ENCODE measurements around the gene MIEF1.
A peak's percentile ranks its signal among the peaks of the same experiment; 100 is the strongest.
"Not testable (repeated sequence)": the region's sequence is repeated elsewhere in the genome, so short reads cannot be mapped to it uniquely, and the experiment has no call there.

The MIEF1 gene

DNA sequence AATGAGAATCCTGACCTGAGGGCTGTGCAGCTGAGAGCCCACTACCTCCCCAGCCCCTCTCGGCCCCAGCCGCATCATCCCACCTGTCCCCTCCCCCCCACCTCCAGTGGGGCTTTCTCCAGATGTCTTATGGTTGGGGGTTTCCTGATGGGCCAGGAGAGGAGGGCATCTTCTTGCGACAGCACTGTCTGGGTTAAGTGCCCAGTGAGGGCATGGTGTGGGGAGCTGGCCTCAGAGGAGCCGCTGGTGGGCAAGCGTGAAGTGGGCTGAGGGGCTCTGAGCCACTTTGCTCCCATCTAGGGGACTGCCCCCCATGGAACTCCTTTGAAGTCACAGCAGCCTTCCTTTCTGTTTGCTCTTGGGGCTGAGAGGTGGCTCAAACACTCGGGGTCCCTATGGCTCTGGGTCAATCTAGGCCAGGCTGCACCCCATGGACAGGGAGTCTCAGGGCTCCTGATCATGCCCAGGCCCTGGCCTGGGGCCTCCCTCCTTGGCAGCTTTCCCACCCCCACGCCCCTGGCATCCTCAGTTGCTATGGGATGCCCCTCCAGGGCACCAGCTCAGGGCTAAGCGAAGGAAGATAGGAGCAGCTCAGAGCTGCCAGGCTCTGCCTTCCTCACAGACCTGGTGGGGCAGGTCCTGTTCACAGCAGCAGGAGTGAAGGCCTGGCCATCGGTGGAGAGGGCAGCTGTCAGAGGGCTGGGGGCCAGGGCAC lies 11.0 kb upstream of the MIEF1 start:
- no peak for DNase-seq

DNA sequence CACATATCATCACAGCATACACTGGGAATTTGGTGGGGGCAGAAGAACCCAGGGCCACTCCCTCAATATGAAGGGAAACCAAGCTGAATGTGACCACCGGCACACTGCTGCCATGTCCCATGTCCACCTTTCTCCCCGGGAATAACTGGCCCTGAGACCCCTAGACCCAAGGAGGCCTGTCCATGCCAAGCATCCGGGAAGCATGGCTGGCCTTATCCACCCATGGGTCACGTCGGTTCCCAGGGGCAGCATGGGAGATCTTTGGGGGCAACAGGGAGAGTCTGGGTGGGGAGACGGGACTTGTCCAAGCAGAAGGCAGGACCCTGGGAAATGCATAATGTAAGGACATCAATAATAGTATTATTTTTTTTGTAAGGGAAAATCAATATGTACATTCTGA lies 10.4 kb upstream of the MIEF1 start:
- DNase-seq, result no peak

DNA sequence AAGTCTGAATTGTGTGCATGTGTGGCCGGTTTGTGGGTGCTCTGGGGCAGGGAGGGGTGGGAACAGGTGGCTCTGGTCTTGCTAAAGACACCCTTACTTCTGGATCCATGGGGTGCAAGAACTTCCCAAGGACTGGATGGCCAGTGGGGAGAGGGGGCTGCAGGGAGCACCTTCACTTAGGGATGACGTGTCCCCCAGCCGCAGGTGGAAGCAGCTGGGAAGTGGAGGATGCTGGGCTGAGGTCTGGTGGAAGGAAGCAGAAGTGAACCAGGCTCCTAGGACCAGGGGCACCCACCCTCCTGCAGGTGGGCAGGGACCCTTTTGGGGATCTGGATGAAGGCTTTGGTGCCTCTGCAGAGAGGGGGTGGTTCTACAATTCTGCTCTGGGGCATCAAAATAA lies 9.9 kb upstream of the MIEF1 start:
- DNase-seq, result no peak

DNA sequence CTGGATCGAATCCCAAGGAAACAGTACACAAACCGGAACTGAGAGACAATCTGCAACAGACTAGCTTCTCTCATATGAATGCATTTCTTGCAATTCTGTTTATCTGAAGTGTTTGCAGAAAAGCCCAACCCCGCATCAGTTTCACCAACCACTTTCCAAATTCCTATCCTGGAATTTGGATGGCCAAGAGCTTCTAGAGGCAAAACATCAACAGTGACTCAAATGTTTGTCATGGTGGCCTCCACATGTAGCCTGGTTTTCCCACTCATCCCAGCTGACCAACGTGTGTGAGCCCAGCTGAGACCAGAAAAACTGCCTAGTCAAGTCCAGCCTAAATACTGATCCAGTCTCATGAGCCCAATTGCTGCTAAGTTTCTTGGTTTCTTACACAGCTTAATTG lies 8.3 kb upstream of the MIEF1 start:
- DNase-seq, result no peak

DNA sequence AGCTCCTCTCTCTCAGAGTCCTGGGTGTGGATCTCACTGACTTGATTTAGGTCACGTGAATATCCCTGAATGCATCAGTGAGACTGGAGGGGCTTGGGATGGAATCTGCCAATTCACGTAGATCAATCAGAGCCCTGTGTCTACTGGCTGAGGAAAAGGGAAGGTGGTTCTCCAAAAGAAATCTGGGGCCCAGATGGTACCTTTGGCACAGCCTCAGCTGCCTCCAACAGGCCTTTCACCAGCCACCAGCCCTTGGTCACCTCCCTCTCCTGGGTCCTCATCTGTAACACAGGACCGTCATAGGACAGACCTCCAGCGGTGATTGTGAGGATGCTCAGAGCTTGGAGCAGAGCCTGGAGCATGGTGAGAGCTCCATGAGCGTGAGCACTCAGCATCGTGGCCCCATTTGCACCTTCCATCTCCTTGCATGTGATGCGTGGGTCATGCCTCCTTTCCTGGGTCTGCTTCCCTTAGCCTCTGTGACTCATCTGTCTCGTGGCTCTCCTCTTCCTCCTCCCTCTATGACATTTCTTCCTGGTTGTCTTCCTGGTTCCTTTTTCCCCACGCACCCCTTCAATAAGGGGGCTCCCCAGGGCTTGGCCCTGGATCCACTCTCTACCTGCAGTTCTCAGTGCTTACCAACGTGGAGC lies 7.5 kb upstream of the MIEF1 start:
- DNase-seq, result no peak

DNA sequence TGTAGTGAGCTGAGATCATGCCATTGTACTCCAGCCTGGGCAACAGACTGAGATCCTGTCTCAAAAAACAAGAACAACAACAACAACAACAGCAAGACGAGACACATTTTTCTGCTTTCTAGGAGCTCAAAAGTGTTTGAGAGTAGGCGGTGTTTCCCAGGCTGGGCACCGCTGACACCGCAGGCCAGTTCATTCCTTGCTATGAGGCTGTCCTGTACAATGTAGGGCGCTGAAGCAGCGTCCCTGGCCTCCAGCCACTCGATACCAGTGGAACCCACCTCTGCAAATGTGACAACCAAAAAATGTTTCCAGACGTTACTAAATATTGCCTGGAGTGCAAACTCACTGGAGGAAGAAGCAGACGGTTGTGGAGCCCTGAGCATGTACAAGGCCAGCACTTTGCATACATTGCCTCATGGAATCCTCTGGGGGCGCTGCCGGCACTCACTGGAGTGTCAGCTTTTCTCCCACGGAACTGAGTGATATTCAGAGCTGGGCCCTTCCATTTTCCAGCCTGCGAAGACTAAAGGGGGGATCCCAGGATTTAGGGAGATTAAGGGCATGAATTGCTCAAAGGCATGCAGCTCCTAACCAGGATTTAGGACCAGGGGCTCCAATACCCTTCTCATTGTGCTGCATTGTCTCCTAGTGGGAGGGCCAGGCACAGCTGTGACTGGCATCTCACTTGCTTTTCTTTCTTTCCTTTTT lies 5.8 kb upstream of the MIEF1 start:
- DNase-seq, result no peak

DNA sequence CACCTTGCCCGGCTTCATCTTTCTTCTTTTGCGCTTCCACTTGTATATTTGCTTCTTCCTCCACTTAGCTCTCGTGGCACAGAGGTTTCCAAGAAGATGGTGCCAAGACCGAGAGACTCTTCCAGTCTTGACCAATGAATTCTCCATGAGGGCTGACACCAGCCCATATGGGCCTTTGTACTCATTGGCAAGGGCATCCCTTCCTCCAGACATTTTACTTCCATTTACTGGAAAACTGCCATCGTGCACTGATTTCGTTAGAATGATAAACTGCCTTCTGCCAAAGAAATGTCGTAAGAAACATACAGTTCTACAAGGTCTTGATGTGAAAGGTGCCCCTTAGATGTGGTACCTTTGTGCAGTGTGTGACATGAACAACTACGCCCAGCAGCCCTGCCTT lies 4.7 kb upstream of the MIEF1 start:
- no peak for DNase-seq

DNA sequence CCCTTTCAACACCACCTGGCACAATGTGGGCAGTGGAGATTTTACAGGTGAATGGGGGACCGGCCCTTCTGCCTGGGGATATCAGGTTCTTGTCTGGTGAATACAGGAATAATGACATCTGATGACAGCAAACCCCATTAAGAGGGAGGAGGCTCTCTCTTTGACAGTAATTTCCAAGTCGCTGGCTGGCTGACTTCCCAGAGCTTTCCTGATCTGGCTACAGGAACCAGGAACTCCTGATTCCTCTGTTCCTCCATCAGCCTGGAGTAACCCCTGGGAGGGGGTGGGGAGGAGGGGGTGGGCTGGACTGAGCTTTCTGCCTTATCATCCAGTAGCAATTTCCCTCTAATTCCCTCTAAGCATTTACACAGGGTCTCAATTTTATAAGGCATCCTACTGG lies 3.7 kb upstream of the MIEF1 start:
- DNase-seq, result no peak

DNA sequence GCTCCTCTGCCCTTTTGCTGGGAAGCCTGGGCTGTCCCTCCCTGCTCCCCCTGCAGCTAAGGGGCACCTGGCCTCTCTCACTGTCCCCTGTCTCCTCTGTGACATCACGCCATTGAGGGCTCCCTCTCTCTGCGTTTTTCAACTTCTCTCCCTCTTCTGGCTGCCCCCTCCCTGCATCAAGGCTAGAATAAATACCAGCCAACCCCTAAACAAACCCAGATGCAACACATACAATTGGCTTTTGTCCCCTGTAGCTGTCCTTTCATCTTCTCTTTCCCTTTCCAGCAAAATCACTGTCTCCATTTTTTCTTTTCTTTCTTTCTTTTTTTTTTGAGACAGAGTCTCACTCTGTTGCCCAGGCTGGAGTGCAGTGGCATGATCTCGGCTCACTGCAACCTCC lies 3.3 kb upstream of the MIEF1 start:
- DNase-seq, result no peak

DNA sequence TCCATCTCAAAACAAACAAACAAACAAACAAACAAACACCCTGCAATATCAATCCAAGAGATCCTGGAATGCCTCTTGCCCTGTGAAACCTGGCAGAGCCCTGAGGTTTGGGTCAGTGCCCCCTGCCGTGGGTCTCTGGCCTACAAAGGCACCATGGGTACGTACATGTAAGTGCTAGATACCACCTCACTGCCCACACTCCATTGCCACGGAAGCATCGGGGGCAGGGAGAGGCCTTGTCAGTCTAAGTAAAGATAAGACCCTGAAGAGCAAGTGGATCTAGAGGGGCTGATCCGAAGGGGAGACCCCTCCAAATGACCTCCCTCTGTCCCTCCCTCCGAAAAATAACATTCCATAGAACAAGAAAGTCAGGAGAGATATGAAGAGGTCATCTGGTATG lies 2.0 kb upstream of the MIEF1 start:
- DNase-seq, result no peak

DNA sequence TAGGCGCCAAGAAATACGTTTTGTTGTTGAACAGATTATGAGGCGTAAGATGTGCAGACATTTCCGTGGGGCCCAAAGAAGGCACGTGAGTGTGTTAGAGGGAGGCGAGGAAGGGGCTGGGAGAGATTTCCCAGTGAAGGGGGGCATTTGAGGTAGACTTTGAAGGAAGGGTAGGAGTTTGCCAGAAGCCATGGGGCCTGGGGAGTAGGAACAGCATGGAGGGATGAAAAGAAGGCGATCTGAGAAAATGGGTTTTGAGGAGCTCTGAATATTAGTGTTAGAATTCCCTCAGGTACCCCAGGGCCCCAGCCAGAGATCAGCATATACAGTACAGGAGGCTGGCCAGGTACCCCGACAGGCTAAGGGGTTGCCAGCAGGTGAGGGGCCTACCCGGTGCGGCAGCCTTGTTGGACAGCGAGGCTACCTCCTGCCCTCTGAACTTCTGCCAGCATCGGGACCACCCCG lies 414 bp upstream of the MIEF1 start:
- DNase-seq, result no peak

DNA sequence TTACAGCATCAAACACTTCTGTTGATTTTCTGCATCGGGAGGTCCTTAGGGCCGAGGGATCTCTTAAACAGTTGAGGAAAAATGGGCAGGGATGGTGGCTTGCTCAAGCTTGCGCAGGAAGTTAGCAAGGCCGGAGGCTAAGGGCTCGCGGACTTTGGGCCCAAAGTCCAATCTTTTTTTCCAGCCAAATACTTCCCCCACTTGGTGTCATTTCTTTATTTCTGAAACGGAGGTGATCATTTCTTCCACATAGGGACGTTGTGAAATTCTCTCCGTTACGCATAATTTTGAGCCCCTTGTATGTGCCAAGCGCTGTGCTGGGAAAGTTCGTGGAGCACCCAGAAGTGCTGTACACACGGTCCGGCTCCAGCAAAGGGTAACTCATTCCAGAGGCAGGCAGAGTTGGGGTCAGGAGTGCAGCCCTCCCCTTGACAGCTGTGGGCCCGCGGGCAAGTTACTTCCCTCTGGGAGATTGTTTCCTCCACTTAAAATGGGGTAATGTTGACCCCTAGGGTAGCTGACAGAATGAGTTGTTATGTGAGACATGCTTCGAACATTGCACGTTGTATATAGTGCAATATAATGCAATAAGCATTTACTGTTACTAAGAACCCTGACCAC lies 809 bp downstream of the MIEF1 start:
- DNase-seq, result no peak

DNA sequence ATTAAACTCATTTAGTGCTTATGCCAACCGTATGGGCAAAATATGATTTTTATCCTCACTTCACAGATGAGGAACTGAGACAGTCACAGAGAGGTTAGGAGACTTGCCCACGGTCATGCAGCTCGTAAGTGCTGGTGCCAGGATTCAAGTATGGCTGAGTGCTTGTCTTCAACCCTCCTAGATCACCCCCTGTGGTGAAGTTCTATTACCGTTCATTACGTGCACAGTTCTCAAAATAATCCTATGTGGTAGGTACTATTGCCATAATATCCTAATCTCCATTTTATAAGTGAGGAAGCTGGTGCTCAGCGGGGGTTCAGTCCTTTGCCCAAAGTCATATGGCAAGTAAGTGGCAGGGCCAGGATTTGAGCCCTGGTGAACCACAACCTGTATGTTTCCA lies 1.5 kb downstream of the MIEF1 start:
- DNase-seq, result no peak

DNA sequence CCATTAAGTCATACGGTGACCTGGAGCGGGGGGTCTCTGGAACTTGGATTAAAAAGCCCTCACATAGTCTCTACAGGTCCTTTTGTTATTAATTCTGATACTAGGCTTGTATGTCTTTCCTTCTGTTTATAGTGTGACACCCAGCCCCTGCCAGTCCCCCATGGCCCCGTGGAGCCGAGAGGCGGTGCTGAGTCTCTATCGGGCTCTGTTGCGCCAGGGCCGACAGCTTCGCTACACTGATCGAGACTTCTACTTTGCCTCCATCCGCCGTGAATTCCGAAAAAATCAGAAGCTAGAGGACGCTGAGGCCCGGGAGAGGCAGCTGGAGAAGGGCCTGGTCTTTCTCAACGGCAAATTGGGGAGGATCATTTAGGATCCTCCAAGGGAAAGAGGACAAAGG lies 2.0 kb downstream of the MIEF1 start:
- no peak for DNase-seq

DNA sequence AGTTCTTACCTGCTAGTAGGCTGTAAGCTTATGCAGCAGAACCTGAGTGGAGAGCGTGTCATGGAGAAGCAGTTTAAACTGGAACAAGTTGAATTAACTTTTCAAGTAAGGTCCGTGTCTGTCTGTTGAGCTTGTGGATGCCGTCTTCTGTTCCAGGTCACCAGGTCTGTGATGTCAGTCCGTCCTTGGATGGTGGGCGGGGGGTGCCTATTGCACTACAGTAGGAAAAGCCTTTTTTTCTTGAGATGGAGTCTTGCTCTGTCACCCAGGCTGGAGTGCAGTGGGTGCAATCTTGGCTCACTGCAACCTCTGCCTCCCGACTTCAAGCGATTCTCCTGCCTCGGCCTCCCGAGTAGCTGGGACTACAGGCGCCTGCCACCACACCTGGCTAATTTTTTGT lies 4.9 kb downstream of the MIEF1 start:
- not testable (repeated sequence) for DNase-seq

DNA sequence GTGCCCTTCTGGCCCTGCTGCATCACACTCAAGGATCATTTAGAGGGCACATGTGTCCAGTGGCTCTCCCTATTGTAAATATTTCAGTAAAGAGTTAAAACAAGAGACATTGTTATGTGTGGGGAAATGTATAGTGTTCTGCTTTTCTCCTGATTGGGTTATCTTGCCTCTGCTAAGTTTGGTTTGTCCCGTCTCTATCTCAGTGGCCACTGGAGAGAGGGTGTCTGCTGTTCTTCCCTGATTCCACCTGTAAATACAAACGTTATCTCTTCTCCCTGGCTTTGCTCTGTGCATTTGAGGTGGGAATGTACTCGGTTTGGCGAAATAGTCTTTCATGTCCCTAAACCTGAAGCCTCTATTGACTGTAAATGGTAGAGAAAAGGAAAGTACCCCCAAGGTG lies 6.3 kb downstream of the MIEF1 start:
- no peak for DNase-seq

DNA sequence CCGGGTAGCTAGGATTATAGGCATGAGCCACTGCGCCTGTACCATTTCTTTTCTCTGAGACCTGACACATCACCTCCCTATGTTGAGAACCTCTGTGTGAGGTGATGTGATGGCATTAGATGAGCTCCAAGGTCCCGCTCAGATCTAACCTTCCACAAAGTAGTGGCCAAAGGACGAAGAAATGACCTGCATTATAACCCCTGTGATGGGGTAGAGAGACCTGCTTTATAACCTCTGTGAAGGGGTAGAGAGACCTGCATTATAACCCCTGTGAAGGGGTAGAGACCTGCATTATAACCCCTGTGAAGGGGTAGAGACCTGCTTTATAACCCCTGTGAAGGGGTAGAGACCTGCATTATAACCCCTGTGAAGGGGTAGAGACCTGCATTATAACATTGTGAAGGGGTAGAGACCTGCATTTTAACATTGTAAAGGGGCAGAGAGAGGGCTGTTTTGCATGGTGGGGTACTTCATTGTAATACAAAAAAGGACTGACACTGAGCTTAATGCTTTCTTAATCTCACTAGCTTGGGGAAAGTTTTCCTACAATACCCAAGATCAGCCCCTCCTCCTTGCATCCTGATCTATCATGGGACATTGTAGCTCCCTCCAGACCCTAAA lies 8.5 kb downstream of the MIEF1 start:
- no peak for DNase-seq

DNA sequence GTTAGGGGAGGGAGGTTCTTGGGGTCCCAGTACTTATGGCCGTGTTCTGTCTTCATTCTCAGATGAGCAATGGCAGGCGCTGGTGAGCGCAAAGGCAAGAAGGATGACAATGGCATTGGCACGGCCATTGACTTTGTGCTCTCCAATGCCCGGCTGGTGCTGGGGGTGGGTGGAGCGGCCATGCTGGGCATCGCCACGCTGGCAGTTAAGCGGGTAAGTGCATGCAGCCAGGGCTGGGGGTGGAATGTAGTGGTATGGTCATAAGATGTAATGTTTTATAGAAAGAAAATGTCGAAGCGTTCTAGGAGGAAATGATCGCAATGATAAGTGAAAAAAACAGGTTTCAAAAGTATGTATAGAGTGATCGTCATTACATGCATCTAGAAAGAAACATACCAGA lies 9.1 kb downstream of the MIEF1 start:
- DNase-seq, result no peak

DNA sequence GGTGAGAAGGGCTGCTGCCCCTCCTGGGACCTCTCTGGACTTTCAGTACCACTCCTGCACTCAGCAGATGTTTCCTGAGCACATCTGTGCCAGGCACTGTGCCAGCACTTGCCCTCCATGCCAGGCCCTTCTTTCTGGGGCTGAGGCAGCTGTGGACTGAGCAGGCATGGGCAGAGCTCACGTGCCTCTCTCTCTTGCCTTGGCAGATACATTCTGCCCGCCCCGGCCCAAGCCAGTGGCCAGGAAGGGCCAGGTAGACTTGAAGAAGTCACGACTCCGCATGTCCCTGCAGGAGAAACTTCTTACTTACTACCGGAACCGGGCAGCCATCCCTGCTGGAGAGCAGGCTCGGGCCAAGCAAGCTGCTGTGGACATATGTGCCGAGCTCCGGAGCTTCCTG lies 9.9 kb downstream of the MIEF1 start:
- no peak for DNase-seq

DNA sequence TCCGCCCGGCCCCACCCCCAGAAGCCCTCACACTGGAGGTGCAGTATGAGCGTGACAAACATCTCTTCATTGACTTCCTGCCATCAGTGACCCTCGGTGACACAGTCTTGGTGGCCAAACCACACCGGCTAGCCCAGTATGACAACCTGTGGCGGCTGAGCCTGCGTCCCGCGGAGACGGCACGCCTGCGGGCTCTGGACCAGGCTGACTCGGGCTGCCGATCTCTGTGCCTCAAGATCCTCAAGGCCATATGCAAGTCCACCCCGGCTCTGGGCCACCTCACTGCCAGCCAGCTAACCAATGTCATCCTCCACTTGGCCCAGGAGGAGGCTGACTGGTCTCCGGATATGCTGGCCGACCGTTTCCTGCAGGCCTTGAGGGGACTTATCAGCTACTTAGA lies 11.7 kb downstream of the MIEF1 start:
- no peak for DNase-seq

DNA sequence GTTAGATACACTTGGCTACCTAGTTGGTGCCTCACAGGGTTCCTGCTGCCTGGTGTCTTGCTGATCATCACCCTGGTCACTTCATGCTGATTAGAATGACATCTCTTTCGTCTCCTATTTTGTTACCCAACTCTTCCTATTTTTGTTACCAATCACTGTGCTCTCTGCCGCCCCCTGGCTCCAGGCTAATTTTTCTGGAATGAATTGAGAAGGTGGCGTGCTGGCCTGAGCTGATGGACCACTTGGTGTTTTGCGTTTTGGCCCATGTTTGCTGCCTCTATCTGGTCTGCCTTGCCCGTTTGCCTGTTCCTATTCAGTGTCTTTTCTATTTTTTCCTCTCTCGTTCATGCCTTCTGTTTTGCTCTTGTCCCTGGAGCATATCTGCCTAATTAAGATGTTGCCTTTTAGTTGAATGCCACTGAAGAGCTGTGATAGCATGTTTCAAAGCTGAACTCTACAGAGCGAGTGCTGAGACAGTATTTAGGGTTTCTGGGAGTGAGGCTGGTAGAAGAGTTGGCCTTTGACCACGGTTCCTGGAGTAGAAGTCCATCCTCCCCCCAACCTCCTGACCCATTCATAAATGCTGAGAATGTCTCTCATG lies 12.4 kb downstream of the MIEF1 start:
- DNase-seq, result peak; percentile 56

DNA sequence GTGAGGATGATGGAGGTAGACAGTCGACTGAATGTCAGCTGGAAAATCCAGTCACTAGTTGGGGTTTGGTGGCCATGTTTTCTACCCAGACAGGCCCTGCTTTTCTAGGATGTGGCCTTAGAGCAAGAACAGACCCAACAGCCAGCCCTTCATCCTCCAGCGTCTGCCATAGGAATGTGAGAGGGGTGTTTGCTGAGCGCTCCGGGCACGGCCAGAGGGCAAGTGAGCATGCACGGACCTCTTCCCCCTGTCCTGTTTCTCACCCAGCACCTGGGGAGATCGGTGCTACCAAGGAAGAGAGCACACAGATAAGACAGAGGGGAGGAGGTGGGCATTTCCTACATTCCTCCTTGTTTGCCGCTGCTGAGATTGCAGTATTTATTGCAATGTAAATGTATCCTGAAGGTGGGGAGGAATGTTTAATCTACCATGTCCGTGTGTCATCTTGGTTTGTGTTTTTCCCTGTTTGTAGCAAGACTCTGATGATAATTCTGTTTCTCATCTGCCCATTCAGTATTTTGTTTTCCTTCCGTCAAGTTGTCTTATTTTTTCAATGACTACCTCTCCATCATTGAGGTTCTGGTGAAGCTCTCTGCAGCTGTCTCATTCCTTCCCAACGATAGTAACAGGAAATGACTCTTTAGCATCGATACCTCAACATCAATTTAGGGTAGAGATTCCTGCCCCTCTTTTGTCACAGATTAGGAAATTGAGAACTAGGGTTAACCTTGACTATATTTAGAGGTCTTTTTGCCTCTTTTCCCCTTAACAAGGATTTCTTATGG lies 13.4 kb downstream of the MIEF1 start:
- DNase-seq, result no peak
